ENCODE measurements around the gene ALCAM.
A peak's percentile ranks its signal among the peaks of the same experiment; 100 is the strongest.
"Not testable (repeated sequence)": the region's sequence is repeated elsewhere in the genome, so short reads cannot be mapped to it uniquely, and the experiment has no call there.

Gene ALCAM

GRCh38 chr3:105603516-105603915 lies 236.8 kb downstream of the ALCAM start:
- DNase-seq: not testable (repeated sequence)

- no peak for DNase-seq
These were observed 239.3 kb downstream of the ALCAM start for GRCh38 chr3:105606016-105606415.

- no peak for DNase-seq
These were observed 241.9 kb downstream of the ALCAM start for GRCh38 chr3:105608623-105609022.

GRCh38 chr3:105610473-105610872 lies 243.8 kb downstream of the ALCAM start:
- no peak for DNase-seq

- peak; percentile 26 for DNase-seq
These were observed 244.8 kb downstream of the ALCAM start for GRCh38 chr3:105611304-105612192.

GRCh38 chr3:105613120-105613519 lies 246.4 kb downstream of the ALCAM start:
- no peak for DNase-seq

- peak; percentile 90 for DNase-seq
These were observed 247.8 kb downstream of the ALCAM start for GRCh38 chr3:105614288-105615030.

GRCh38 chr3:105615814-105616213 lies 249.1 kb downstream of the ALCAM start:
- DNase-seq: no peak

- DNase-seq: no peak
These were observed 249.8 kb downstream of the ALCAM start for GRCh38 chr3:105616374-105617121.

- no peak for DNase-seq
These were observed 251.8 kb downstream of the ALCAM start for GRCh38 chr3:105618556-105618955.

- DNase-seq: no peak
These were observed 252.9 kb downstream of the ALCAM start for GRCh38 chr3:105619651-105620050.

GRCh38 chr3:105620236-105620635 lies 253.5 kb downstream of the ALCAM start:
- DNase-seq: no peak

GRCh38 chr3:105622169-105622568 lies 255.5 kb downstream of the ALCAM start:
- DNase-seq: no peak
